SK-N-SH (cell line): ENCODE data around the gene NCKAP5. TPM values are rescaled to one million over a fixed set of nuclear protein-coding genes. Genes with fewer than 3 reads are reported as not detected.

Experiments
- CTCF ChIA-PET: fragments of 300-600, 350-600 bp; formaldehyde crosslinking; extraction: SDS; loops from one replicate; lab custom pipeline; 2021; lab: Yijun Ruan, JAX
- POLR2A ChIA-PET: fragments of 350-600 bp; sonication (Branson Sonifier 250); formaldehyde crosslinking; extraction: SDS; loops from one replicate; lab custom pipeline; 2020; ENCODE audit warnings: antibody characterized with exemption, inconsistent platforms; lab: Yijun Ruan, JAX
- DNase-seq: peaks from one replicate; pipeline ENCODE4 v3.0.0; 2012
- H2AFZ ChIP-seq: fragments of 200-600 bp; sonication (generic); 2 replicates; pipeline ENCODE4 v1.8.1; 2016; ENCODE audit warnings: antibody characterized with exemption, mild to moderate bottlenecking, low read depth
- H3F3A ChIP-seq: fragments of 200-600 bp; sonication (generic); replicated peaks from 2 replicates; pipeline ENCODE3; 2016; ENCODE audit warnings: antibody characterized with exemption, mild to moderate bottlenecking; ENCODE audit not compliant: insufficient read depth
- H3K27ac ChIP-seq, 2 experiments: fragments of 200-500 bp in 1 of 2; fragments of 200-600 bp in 1 of 2; sonication (Bioruptor generic) in 1 of 2; sonication (generic), shearing (Covaris generic) in 1 of 2; 2 replicates each; pipeline versions ENCODE4 v1.5.1 to v1.6.1; 2014 to 2016; ENCODE audit warnings: low read depth in 2 of 2, inconsistent platforms in 1 of 2, low read length in 1 of 2, mild to moderate bottlenecking in 1 of 2, mixed read lengths in 1 of 2
- H3K27me3 ChIP-seq: fragments of 200-600 bp; sonication (generic), shearing (Covaris generic); 2 replicates; pipeline ENCODE4 v1.6.1; 2016; ENCODE audit warnings: mixed run types; ENCODE audit not compliant: insufficient read depth
- H3K36me3 ChIP-seq, 2 experiments: fragments of 200-500 bp in 1 of 2; fragments of 200-600 bp in 1 of 2; sonication (Bioruptor generic) in 1 of 2; sonication (generic) in 1 of 2; replicated peaks in 1 of 2; 2 replicates each; pipeline versions ENCODE3 to v1.5.1; 2014 to 2016; ENCODE audit warnings: low read length in 1 of 2, mild to moderate bottlenecking in 1 of 2; ENCODE audit not compliant: insufficient read depth in 2 of 2, control insufficient read depth in 1 of 2
- H3K4me1 ChIP-seq, 2 experiments: fragments of 200-500 bp in 1 of 2; fragments of 200-600 bp in 1 of 2; sonication (Bioruptor generic) in 1 of 2; sonication (generic), shearing (Covaris generic) in 1 of 2; 2 replicates each; pipeline versions ENCODE4 v1.5.1 to v1.6.1; 2014 to 2016; ENCODE audit warnings: low read depth in 1 of 2, low read length in 1 of 2, mixed run types in 1 of 2; ENCODE audit not compliant: insufficient read depth in 2 of 2, control insufficient read depth in 1 of 2
- H3K4me2 ChIP-seq: fragments of 200-600 bp; sonication (generic), shearing (Covaris generic); 2 replicates; pipeline ENCODE4 v1.6.1; 2017; ENCODE audit warnings: mixed run types
- H3K4me3 ChIP-seq, 2 experiments: fragments of 200-500 bp in 1 of 2; fragments of 200-600 bp in 1 of 2; sonication (Bioruptor generic) in 1 of 2; sonication (generic), shearing (Covaris generic) in 1 of 2; 2 replicates each; pipeline versions ENCODE4 v1.5.1 to v1.8.1; 2014 to 2016; ENCODE audit warnings: low read depth in 2 of 2, inconsistent platforms in 1 of 2, low read length in 1 of 2, mild to moderate bottlenecking in 1 of 2, mixed read lengths in 1 of 2, moderate library complexity in 1 of 2
- H3K79me2 ChIP-seq: fragments of 200-600 bp; sonication (generic); 2 replicates; pipeline ENCODE4 v1.8.1; 2017; ENCODE audit warnings: mild to moderate bottlenecking; ENCODE audit not compliant: insufficient read depth
- H3K9ac ChIP-seq: fragments of 200-600 bp; sonication (generic); 2 replicates; pipeline ENCODE4 v1.6.1; 2017; ENCODE audit warnings: mixed run types
- H3K9me2 ChIP-seq: fragments of 200-600 bp; sonication (generic); 2 replicates; pipeline ENCODE4 v1.6.1; 2017; ENCODE audit warnings: mixed run types
- H3K9me3 ChIP-seq: fragments of 200-600 bp; sonication (generic); 2 replicates; pipeline ENCODE4 v1.6.1; 2017; ENCODE audit warnings: mixed run types, mild to moderate bottlenecking, moderate library complexity
- H4K20me1 ChIP-seq: fragments of 200-600 bp; sonication (generic); 2 replicates; pipeline ENCODE4 v1.6.1; 2017; ENCODE audit warnings: mild to moderate bottlenecking, mixed run types; ENCODE audit not compliant: insufficient read depth
- CTCF ChIP-seq: fragments of 200-600 bp; sonication (generic); IDR thresholded peaks from 2 replicates; pipeline ENCODE4 v1.6.1; 2017; ENCODE audit warnings: antibody characterized with exemption, mild to moderate bottlenecking, moderate library complexity
- EP300 ChIP-seq, 2 experiments: IDR thresholded peaks; 2 replicates each; pipeline versions ENCODE4 v1.4.0 to v1.6.1; 2012; ENCODE audit warnings: borderline replicate concordance in 1 of 2, low read depth in 1 of 2, low read length in 1 of 2
- EZH2phosphoT487 ChIP-seq: fragments of 200-600 bp; sonication (generic); IDR thresholded peaks from 2 replicates; pipeline ENCODE4 v1.6.1; 2017; ENCODE audit warnings: low read depth, mixed run types, mild to moderate bottlenecking, antibody characterized with exemption, moderate library complexity, borderline replicate concordance
- FOSL2 ChIP-seq: IDR thresholded peaks from 2 replicates; pipeline ENCODE4 v1.4.0; 2012; ENCODE audit warnings: low read depth, mild to moderate bottlenecking, moderate library complexity, borderline replicate concordance
- FOXJ3 ChIP-seq: sonication (generic); formaldehyde crosslinking; IDR thresholded peaks from 2 replicates; pipeline ENCODE4 v1.5.1; 2020; ENCODE audit warnings: mild to moderate bottlenecking, missing genetic modification reagents
- JUND ChIP-seq: IDR thresholded peaks from 2 replicates; pipeline ENCODE4 v1.4.0; 2012
- MAX ChIP-seq: IDR thresholded peaks from 2 replicates; pipeline ENCODE4 v1.4.0; 2012; ENCODE audit warnings: low read depth
- MXI1 ChIP-seq: IDR thresholded peaks from 2 replicates; pipeline ENCODE4 v1.6.1; 2012; ENCODE audit warnings: mild to moderate bottlenecking, low read depth, low read length, improper control_type of control experiment
- NFIC ChIP-seq: IDR thresholded peaks from 2 replicates; pipeline ENCODE4 v1.4.0; 2012; ENCODE audit warnings: borderline replicate concordance
- PBX3 ChIP-seq: IDR thresholded peaks from 2 replicates; pipeline ENCODE4; 2012
- POLR2AphosphoS5 ChIP-seq: IDR thresholded peaks from 2 replicates; pipeline ENCODE4 v1.6.1; 2012; ENCODE audit warnings: low read depth, low read length
- REST ChIP-seq: IDR thresholded peaks from 2 replicates; pipeline ENCODE4 v1.6.1; 2012; ENCODE audit warnings: mild to moderate bottlenecking, low read depth, low read length, moderate library complexity
- RFX5 ChIP-seq: IDR thresholded peaks from 2 replicates; pipeline ENCODE4 v1.6.1; 2012; ENCODE audit warnings: mild to moderate bottlenecking, improper control_type of control experiment, low read length
- SIN3A ChIP-seq: IDR thresholded peaks from 2 replicates; pipeline ENCODE4 v1.6.1; 2012; ENCODE audit warnings: low read depth, mild to moderate bottlenecking, low read length, moderate library complexity, borderline replicate concordance
- SMC3 ChIP-seq: IDR thresholded peaks from 2 replicates; pipeline ENCODE4 v1.6.1; 2012; ENCODE audit warnings: low read depth, low read length, improper control_type of control experiment
- TEAD4 ChIP-seq: IDR thresholded peaks from 2 replicates; pipeline ENCODE4 v1.4.0; 2012; ENCODE audit warnings: mild to moderate bottlenecking, borderline replicate concordance; ENCODE audit not compliant: insufficient read depth
- USF1 ChIP-seq: IDR thresholded peaks from 2 replicates; pipeline ENCODE4 v1.4.0; 2012; ENCODE audit warnings: low read depth, borderline replicate concordance
- ZBTB33 ChIP-seq: IDR thresholded peaks from 2 replicates; pipeline ENCODE4 v1.4.0; 2012; ENCODE audit warnings: low read depth, borderline replicate concordance
- WGBS: methylation state at CpG from one replicate; pipeline ENCODE4 v1.1.6; 2017; ENCODE audit warnings: low lambda C conversion rate; 5-methylcytosine and 5-hydroxymethylcytosine counted together
- polyA plus RNA-seq, 3 experiments: library from polyadenylated mRNA; depleted of rRNA; stranded (reverse); fragments of >200 nt; gene quantifications; 2 replicates each; pipeline ENCODE4 v1.2.3, GENCODE V29; 2012

The NCKAP5 gene
- polyA plus RNA-seq, 1 of the 3 experiments (the other 2 are of a cell fraction): 0.02 TPM

- Histone ChIP-seq H3K79me2 (no peaks in the 10 kb centered on the region), H3K4me1 (peaks cover 0 to 7% of the 10 kb centered on the region in 2 experiments; a peak in 1 of 4 replicates), H3K27ac (no peak overlapping the region), H3K4me2 (no peak overlapping the region), H3K9ac (no peak overlapping the region), H3K9me2 (no peaks in the 10 kb centered on the region), H3K4me3 (no peak overlapping the region), H4K20me1 (no peaks in the 10 kb centered on the region), H3K9me3 (no peaks in the 10 kb centered on the region), H3K36me3 (no peaks in the 10 kb centered on the region), H3K27me3 (no peaks in the 10 kb centered on the region), H2AFZ (no peak overlapping the region), H3F3A (no peaks in the 10 kb centered on the region)
- ChIA-PET POLR2A (no interaction called here), CTCF (interaction anchor here (0.9 to 2.2 kb wide), 3 partner anchors 24 to 647 kb away, joined by 4 to 9 read pairs (median 5); no protein-coding TSS in a partner anchor)
- no peak for DNase-seq
- TF ChIP-seq RFX5: no peak
- no peak for TF ChIP-seq PBX3
- no peak for TF ChIP-seq USF1
- no peak for TF ChIP-seq TEAD4
- TF ChIP-seq MAX: no peak
- no peak for TF ChIP-seq ZBTB33
- TF ChIP-seq FOSL2: no peak
- no peak for TF ChIP-seq SIN3A
- no peak for TF ChIP-seq EP300 (IDR thresholded peaks at IDR 0.05; ENCODE audit: borderline replicate concordance in 1 of 2, low read depth in 1 of 2, low read length in 1 of 2)
- TF ChIP-seq REST: no peak
- TF ChIP-seq NFIC: no peak
- TF ChIP-seq EZH2phosphoT487: no peak
- TF ChIP-seq CTCF: no peak
- TF ChIP-seq JUND: no peak
- no peak for TF ChIP-seq FOXJ3 (CRISPR knock-in tag)
- TF ChIP-seq MXI1: no peak
- TF ChIP-seq POLR2AphosphoS5: no peak
- TF ChIP-seq SMC3: no peak
- 74% methylated on average over 4 of the region's 4 CpGs for WGBS
These were observed 374.0 kb downstream of the NCKAP5 start for GRCh38 chr2:133194362-133194655.
